IPS DF 6.9 (cell line): ENCODE data around the gene SEMA5B.

ENCODE experiments used
- DNase-seq: peaks from one replicate; pipeline ENCODE4 v3.0.0-alpha.2; 2013; ENCODE audit warnings: low read depth, low spot score
- H3K27ac ChIP-seq: one replicate; pipeline ENCODE4 v1.5.1; 2013; ENCODE audit warnings: low read length, control low read depth
- H3K27me3 ChIP-seq: 2 replicates; pipeline ENCODE4 v1.6.1; 2013; ENCODE audit warnings: mild to moderate bottlenecking, low read length; ENCODE audit not compliant: control insufficient read depth, insufficient read depth
- H3K36me3 ChIP-seq: 2 replicates; pipeline ENCODE4 v1.6.1; 2013; ENCODE audit warnings: low read length; ENCODE audit not compliant: control insufficient read depth, insufficient read depth
- H3K4me1 ChIP-seq: 2 replicates; pipeline ENCODE4 v1.6.1; 2013; ENCODE audit warnings: low read length; ENCODE audit not compliant: control insufficient read depth, insufficient read depth
- H3K4me3 ChIP-seq: 2 replicates; pipeline ENCODE4 v1.5.1; 2013; ENCODE audit warnings: mild to moderate bottlenecking, low read length
- H3K9me3 ChIP-seq: 2 replicates; pipeline ENCODE4 v1.6.1; 2013; ENCODE audit warnings: low read length, inconsistent platforms; ENCODE audit not compliant: control insufficient read depth, insufficient read depth
- whole genome bisulfite sequencing: extraction: QIAGEN DNeasy Blood & Tissue Kit; methylation state at CpG from one replicate; pipeline ENCODE4 v1.1.7; 2013; ENCODE audit warnings: mixed read lengths, missing lambda C conversion rate; ENCODE audit not compliant: insufficient read length, insufficient coverage; 5-methylcytosine and 5-hydroxymethylcytosine counted together

The SEMA5B gene

DNA sequence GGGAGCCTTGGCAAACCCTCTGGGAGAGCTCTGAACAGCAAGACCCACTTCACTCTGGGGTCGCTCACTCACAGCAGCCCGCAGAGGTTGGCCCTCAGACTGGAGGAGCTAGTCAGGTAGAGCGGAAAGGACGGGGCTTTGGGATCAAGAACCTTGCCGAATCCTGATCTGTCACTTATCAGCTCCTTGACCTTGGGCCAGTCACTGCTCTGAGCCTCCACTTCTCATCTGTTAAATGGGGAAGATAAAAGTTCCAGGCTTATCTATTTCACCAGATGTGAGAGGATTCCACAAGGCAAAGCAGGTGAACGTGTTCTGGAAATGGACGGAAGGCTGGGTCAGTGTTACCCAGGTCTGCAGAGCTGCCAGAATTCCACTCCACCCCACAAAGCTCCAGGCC, 29.4 kb downstream of the SEMA5B start:
- no peak overlapping the region for H3K27ac ChIP-seq
- no peak overlapping the region for H3K4me3 ChIP-seq
- H3K4me1 ChIP-seq: peaks cover 11% of the 10 kb centered on the region
- WGBS: no CpG with 5 or more reads among the region's 7 CpGs
- no peaks in the 10 kb centered on the region for H3K27me3 ChIP-seq
- no peak for DNase-seq
- no peaks in the 10 kb centered on the region for H3K9me3 ChIP-seq
- H3K36me3 ChIP-seq: no peaks in the 10 kb centered on the region

DNA sequence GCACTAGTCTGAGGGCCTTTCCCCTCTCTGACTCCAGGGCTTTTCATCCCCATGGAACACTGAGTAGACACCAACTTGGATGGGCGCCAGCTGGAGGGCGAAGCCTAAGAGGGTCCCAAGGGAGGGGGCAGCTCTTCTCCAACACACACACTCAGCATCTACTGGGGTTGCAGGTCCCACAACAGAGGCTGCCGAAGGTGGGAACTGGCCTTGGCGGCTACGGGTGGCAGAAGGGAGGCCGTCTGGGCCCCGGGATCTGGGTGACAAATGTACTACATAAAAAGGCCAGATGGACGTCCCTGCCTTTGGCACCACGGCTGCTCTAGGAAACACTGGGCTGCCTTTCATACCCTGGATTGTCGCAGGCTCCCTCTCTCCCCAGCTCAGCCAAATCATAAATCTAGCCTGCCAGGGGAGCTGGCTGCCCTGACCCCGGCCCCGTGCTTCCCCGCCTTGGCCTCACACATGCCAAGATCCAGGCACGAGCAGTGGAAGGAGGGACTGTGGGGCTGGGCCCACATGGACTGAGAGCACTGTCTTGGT, 31.5 kb downstream of the SEMA5B start:
- peaks cover 12% of the 10 kb centered on the region for H3K4me1 ChIP-seq
- DNase-seq: no peak
- H3K27me3 ChIP-seq: no peaks in the 10 kb centered on the region
- H3K9me3 ChIP-seq: no peaks in the 10 kb centered on the region
- no peak overlapping the region for H3K27ac ChIP-seq
- H3K36me3 ChIP-seq: no peaks in the 10 kb centered on the region
- no peak overlapping the region for H3K4me3 ChIP-seq
- no CpG with 5 or more reads among the region's 14 CpGs for WGBS

DNA sequence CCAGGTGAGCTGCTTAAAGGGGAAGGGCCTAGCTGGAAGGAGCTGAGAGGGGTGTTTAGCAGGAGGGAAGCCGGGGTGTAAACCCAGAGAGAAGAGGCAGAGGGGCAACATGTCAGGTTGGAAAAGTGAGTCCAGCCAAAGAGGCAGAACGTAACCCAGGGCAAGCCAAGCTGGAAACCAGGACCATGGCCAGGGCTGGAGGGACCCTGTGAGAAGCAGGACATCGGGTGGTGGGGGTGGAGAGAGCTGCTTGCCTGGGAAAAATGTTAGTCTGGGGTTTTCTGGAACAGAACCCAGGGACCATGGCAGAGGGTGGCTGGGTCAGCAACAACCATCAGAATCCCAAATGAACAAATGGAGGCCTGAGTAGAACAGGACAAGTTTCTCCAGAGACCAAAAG, 32.6 kb downstream of the SEMA5B start:
- H3K4me1 ChIP-seq: peaks cover 12% of the 10 kb centered on the region
- no peak for DNase-seq
- no peaks in the 10 kb centered on the region for H3K9me3 ChIP-seq
- no peak overlapping the region for H3K27ac ChIP-seq
- no peaks in the 10 kb centered on the region for H3K36me3 ChIP-seq
- no CpG with 5 or more reads among the region's 3 CpGs for WGBS
- H3K4me3 ChIP-seq: no peak overlapping the region
- no peaks in the 10 kb centered on the region for H3K27me3 ChIP-seq

DNA sequence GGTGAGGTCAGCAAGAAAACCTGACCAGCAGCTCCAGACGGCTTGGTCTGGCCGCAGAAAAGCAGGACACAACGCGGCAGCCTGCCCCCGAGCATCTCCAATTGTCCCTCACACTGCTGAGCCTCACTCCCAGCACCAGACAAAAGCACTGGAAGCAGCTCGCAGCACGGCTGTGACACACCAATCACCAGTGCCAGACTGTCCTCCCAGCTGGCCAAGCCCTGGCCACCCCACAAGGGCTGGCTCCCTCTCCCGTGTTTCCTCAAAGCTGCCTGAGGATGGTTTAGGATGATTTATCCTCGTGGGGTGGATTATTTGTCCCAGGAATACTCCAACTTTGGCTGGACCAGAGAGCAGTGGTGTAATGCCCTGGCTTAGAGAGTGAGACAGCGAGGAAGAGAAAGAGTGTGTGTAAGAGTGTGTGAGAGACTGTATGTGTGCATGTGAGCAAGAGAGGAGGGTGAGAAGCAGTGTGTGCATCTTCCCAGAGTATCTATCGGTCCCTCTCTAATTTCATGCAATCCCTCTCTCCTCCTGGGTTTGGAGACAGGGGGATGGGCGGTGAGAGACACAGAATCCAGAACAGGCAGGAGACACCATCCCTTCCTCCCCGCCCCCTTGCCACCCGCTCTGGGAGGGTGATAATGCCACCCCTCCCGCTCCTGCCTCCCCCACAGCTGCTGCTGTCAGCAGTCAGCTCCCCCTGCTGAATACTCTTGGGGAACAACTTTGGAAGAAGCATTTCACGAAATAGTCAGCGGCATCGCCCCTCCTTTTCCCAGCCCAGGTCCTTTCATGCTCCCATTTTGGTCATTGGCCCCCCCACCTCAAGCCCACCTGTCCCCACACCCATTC, 34.2 kb downstream of the SEMA5B start:
- Histone ChIP-seq H3K36me3 (no peaks in the 10 kb centered on the region), H3K4me3 (no peak overlapping the region), H3K4me1 (peaks cover 14% of the 10 kb centered on the region), H3K27me3 (no peaks in the 10 kb centered on the region), H3K9me3 (no peaks in the 10 kb centered on the region), H3K27ac (no peak overlapping the region)
- WGBS: no CpG with 5 or more reads among the region's 18 CpGs
- no peak for DNase-seq

DNA sequence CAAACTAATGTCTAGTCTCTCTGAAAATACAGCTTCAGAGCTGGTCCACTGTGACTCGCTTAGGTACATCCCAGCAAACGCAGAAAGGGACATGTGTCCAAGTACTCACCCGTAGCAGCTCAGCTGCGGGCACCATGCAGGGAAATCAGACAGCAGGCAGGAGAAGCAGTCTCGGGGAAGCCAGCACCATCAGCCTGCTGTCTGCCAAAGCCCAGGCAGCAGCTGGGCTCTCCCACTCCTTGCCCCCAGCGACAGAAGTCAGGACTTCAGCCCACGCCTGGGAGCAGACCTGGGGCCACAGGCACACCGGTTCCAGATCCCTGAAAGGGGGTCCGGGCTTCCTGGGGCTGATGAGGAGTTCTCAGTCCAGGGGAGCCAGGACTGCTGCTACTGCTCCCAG, 34.9 kb downstream of the SEMA5B start:
- no CpG with 5 or more reads among the region's 9 CpGs for WGBS
- Histone ChIP-seq H3K9me3 (no peaks in the 10 kb centered on the region), H3K36me3 (no peaks in the 10 kb centered on the region), H3K4me3 (no peak overlapping the region), H3K27me3 (no peaks in the 10 kb centered on the region), H3K4me1 (peaks cover 17% of the 10 kb centered on the region), H3K27ac (no peak overlapping the region)
- DNase-seq: no peak

DNA sequence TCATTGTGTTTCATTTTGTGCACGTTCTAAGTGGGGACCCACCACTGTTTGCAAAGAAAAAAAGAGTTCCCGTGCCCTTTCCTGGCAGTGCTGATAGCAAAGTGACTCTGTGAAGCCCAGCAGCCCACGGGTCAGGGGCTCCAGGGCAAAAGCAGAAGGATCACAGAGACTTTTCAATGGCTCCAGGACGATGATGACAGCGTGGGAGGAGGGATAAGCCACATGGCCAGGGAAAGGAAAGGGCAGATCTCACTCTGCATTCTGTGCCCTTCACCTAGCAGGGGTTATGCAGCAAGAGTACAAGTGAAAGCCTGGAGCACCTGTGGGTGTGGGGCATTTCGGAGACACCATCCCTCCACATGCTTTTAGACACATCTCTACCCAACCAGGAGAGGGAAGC, 35.4 kb downstream of the SEMA5B start:
- Histone ChIP-seq H3K4me3 (no peak overlapping the region), H3K27me3 (no peaks in the 10 kb centered on the region), H3K36me3 (no peaks in the 10 kb centered on the region), H3K9me3 (no peaks in the 10 kb centered on the region), H3K4me1 (peaks cover 20% of the 10 kb centered on the region), H3K27ac (no peak overlapping the region)
- WGBS: no CpG with 5 or more reads among the region's 6 CpGs
- DNase-seq: no peak

DNA sequence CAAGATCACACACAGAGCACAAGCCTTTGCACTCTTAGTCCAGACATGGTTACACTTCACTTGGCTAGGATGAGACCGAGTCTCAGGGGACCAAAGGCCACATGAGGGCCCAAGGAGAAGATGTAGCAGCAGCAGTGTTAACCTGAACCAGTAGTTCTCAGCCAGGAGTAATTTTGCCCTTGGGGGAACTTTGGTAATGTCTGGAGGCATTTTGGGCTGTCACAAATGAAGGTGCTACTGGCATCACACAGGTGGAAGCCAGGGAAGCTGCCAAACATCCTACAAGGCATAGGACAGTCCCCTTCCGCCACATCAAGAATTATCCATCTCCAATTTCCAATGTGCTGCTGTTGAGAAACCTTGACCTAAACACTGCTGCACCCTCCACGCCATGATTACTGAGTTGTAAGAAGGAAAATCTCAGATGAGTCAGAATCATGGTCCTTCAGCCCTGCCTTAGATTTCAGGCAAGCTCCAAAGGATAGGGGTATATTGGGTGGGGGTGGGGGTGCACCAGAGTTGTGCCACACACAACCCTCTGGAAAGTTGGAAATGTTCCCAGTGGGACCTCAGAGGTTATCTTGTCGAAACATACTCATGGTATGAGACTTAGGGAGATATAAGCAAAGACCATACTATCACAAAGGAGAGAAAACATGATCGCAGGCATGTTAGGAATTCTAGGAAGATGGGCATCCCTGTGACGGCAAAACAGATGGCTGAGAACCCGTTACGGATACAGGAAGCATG, 36.2 kb downstream of the SEMA5B start:
- DNase-seq: no peak
- H3K4me1 ChIP-seq: peaks cover 22% of the 10 kb centered on the region
- H3K4me3 ChIP-seq: no peak overlapping the region
- no peaks in the 10 kb centered on the region for H3K27me3 ChIP-seq
- H3K36me3 ChIP-seq: no peaks in the 10 kb centered on the region
- whole genome bisulfite sequencing: no CpG with 5 or more reads among the region's 8 CpGs
- no peaks in the 10 kb centered on the region for H3K9me3 ChIP-seq
- no peak overlapping the region for H3K27ac ChIP-seq

DNA sequence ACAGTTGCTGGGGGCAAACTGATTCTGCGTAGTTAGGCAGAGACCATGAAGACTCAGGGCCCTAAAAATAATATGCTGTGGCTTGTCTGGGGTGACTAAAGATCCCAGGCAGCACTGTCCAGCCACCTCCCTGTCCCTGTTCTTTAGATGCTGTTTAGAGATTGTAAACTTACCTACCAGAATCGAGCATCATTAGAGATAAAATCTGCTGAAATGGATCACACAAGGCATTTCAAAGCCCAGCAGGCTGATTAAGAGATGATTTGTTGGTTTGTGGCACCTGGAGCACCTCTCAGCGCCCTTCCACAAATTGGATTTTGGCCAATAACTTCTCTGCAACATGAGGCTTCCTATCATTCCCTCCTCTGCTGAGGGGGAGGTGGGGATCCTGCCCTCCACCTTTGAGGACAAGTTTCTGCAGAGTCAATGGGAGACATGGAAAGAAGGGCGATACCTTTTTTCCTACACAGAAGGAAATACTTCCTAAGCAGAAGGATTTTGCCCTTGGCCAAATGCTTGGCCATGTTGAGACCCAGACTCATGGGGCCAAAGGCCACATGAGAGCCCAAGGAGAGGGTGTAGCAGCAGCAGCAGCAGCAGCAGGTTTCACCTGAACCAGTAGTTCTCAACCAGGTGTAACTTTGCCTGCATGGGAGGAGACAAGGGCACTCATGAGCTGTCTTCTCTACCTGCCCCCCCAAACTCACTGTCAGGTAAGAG, 37.5 kb downstream of the SEMA5B start:
- WGBS: no CpG with 5 or more reads among the region's 4 CpGs
- no peaks in the 10 kb centered on the region for H3K27me3 ChIP-seq

DNA sequence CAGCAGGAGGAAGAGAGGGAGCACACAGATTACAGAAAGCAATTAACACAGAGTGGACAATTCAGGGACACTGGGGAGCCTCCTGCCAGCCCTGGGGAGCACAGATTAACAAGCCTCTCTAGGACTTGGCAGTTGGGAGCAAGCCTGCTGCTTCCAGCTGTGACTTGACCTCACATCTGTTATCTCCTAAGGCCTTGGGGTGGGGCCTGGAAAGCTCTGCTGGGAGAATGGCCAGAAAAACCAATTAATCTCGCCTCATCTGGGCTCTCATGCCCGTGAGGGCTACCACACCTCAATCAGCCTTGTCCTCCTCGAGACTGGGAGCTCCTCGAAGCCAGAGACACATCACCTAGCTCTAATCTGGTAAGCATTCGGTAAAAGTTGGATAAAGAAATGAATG, 39.1 kb downstream of the SEMA5B start:
- Histone ChIP-seq H3K36me3 (no peaks in the 10 kb centered on the region), H3K27me3 (no peaks in the 10 kb centered on the region), H3K4me3 (no peak overlapping the region), H3K27ac (no peak overlapping the region), H3K4me1 (peaks cover 22% of the 10 kb centered on the region), H3K9me3 (no peaks in the 10 kb centered on the region)
- WGBS: no CpG with 5 or more reads among the region's 5 CpGs
- no peak for DNase-seq

More for the DNA sequence above, 37.5 kb downstream of the SEMA5B start:
- no peak overlapping the region for H3K4me3 ChIP-seq
- no peak for DNase-seq
- H3K9me3 ChIP-seq: no peaks in the 10 kb centered on the region
- no peaks in the 10 kb centered on the region for H3K36me3 ChIP-seq
- no peak overlapping the region for H3K27ac ChIP-seq
- peaks cover 23% of the 10 kb centered on the region for H3K4me1 ChIP-seq

DNA sequence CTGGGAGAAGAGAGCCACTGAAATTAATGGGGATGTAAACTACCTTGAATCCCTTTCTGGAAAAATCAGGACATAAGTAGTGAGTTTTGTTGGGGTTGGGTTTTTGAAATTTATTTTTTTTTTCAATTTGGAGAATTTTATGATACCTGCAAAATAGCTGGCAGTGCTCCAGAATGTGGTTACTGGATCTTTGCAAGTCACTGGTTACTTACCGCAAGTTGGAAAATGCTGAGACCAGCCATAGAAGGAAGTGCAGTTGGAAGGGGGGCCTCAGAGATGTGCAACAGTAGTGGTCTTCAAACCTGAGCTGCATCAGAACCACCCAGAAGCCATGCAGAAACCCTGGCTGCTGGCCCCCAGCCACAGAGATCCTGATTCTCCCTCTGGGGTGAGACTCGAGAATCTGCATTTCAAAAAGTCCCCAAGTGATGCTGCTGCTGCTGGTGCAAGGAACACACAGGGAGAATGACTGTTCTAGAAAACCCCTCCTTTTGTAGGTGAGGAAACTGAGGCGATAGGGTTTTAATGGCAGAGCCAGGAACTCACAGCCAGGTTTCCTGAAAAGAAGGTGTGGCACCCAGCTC, 39.7 kb downstream of the SEMA5B start:
- DNase-seq: no peak
- Histone ChIP-seq H3K9me3 (no peaks in the 10 kb centered on the region), H3K4me3 (no peak overlapping the region), H3K4me1 (peaks cover 18% of the 10 kb centered on the region), H3K27me3 (no peaks in the 10 kb centered on the region), H3K27ac (no peak overlapping the region), H3K36me3 (no peaks in the 10 kb centered on the region)
- no CpG with 5 or more reads among the region's 3 CpGs for WGBS
